ENCODE results near the gene ADAP1.

- TF ChIP-seq EZH2 (IDR thresholded peaks at IDR 0.05; ENCODE audit: insufficient read depth, poor library complexity, severe bottlenecking) (no peak), EZH2phosphoT487 (IDR thresholded peaks at IDR 0.05; ENCODE audit: insufficient read depth, low read depth) (no peak)
These were observed 22.4 kb upstream of the ADAP1 start for GRCh38 chr7:976901-977325.
